T-helper 17 cell (primary cell): ENCODE data around the gene VN1R2. TPM values are rescaled to one million over a fixed set of nuclear protein-coding genes. Genes with fewer than 3 reads are reported as not detected.
"Not testable (repeated sequence)": the region's sequence is repeated elsewhere in the genome, so short reads cannot be mapped to it uniquely, and the experiment has no call there.

Experiments
- ATAC-seq: fragments of 150-1000 bp; cut with Tn5 transposase; 2 replicates; pipeline ENCODE4 v1.10.0; 2021; ENCODE audit warnings: mild to moderate bottlenecking, moderate library complexity
- DNase-seq, 3 donors: peaks; one replicate each; pipeline versions ENCODE4 v3.0.0 to v3.0.0-alpha.2; 2020 to 2021
- H3K9me3 ChIP-seq: one replicate; pipeline ENCODE4 v1.7.0; 2013; ENCODE audit warnings: low read length, mild to moderate bottlenecking; ENCODE audit not compliant: control insufficient read depth, poor library complexity, severe bottlenecking
- H3K27ac Mint-ChIP-seq: one replicate; pipeline ENCODE4 v1.8.0; 2022; ENCODE audit warnings: mild to moderate bottlenecking, moderate library complexity, mixed read lengths
- H3K27me3 Mint-ChIP-seq: one replicate; pipeline ENCODE4 v1.8.0; 2022; ENCODE audit warnings: mixed read lengths
- H3K36me3 Mint-ChIP-seq: one replicate; pipeline ENCODE4 v1.8.0; 2022; ENCODE audit warnings: low read depth, mixed read lengths
- H3K4me1 Mint-ChIP-seq: one replicate; pipeline ENCODE4 v1.8.0; 2022; ENCODE audit warnings: mild to moderate bottlenecking, mixed read lengths
- H3K4me3 Mint-ChIP-seq: one replicate; pipeline ENCODE4 v1.8.0; 2022; ENCODE audit warnings: mild to moderate bottlenecking, moderate library complexity, mixed read lengths
- total RNA-seq, 4 donors: library from RNA in 2 of 4; stranded (reverse) in 2 of 4; gene quantifications; one replicate each; pipeline ENCODE4 v1.2.3 and lab custom pipeline; 2022 to 2026

Gene VN1R2
- total RNA-seq, 2 donors from 2014 or later: not detected

DNA sequence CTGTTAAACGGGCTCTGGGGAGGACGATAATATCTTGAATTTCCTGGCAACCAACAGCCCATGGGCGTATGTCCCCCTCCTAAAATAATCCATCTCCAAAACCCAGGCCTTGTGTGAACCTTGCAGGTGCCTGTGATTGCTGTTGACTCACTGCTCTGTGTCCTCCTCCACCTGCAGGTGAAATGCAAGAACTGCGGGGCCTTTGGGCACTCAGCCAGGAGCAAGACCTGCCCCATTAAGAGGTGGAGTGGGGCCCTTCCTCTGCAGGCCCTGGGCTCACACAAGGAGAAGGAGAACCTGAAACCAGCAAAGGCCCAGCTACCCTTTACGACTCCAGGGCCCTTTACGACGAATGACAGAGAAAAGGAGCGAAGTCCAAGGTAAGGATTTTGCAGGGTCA is 23.9 kb downstream of the VN1R2 start:
- ATAC-seq, H3K4me3 Mint-ChIP-seq: not testable (repeated sequence)

DNA sequence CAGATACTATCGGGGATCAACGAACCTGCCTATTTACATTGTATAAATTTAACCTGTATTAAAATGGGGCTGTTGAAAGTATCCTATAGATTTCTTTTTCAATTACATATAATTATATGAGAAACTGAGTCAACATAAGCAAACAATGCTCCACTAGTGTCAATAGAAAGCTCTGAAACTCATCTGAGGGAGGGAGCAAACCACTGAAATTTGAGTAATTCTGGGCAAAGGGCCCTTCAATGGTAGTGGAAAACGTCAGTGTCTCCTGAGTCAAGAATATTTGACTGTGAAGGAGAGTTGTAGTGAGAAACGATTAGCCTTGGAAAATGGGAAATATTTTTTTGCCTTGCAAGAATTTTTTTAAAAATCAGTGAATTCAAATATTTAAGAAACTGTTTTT is 27.0 kb downstream of the VN1R2 start:
- ATAC-seq: no peak
- no peaks in the 10 kb centered on the region for H3K27me3 Mint-ChIP-seq
- H3K4me1 Mint-ChIP-seq: no peaks in the 10 kb centered on the region
- no peaks in the 10 kb centered on the region for H3K9me3 ChIP-seq
- H3K4me3 Mint-ChIP-seq: no peak overlapping the region
- H3K36me3 Mint-ChIP-seq: no peaks in the 10 kb centered on the region
- DNase-seq: no peak
- H3K27ac Mint-ChIP-seq: no peak overlapping the region

More for the DNA sequence above, 23.9 kb downstream of the VN1R2 start:
- not testable (repeated sequence) for H3K9me3 ChIP-seq, H3K27ac Mint-ChIP-seq, H3K27me3 Mint-ChIP-seq, H3K36me3 Mint-ChIP-seq, DNase-seq, H3K4me1 Mint-ChIP-seq

DNA sequence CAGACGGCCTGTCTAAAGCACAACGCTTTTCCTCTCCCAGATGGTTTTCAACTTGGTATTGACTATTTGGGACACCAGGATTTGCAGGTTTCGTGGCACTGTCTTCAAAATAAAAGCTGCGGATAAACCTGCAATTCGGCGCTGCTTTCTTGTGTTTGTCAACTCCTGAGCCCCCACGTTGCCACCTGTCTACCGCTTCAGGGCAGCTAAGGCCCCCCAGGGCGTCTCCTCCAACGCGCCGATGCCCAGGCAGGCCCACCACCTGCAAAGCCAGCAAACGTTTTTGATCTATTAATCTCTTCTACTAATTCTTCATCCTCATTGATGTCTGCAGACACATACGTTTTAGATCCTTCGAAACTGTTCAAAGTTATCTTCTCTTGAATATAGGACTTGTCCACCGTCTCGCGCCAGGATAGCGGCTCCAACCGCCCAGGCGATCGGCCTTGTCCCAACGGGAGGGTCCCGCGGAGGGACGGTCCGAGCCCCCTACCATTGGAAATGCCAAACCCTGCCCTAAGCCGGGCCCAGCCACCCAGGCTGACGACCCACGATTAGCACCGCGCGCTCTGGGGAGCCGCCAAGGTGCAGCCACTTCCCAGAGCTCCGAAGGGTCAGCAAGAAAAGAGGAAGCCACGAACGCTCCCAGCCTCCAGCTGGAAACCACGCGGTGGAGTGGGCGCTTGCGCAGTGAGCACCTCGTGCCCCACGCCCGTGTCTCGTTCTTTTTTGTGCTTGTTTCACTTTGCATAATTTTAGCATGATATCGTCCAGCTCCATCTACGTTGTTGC is 32.9 kb downstream of the VN1R2 start:
- peaks cover 5% of the 10 kb centered on the region for H3K9me3 ChIP-seq
- no peak overlapping the region for H3K27ac Mint-ChIP-seq
- H3K4me3 Mint-ChIP-seq: no peak overlapping the region
- H3K27me3 Mint-ChIP-seq: no peaks in the 10 kb centered on the region
- no peaks in the 10 kb centered on the region for H3K36me3 Mint-ChIP-seq
- DNase-seq (no peak), ATAC-seq (no peak)
- H3K4me1 Mint-ChIP-seq: no peaks in the 10 kb centered on the region

DNA sequence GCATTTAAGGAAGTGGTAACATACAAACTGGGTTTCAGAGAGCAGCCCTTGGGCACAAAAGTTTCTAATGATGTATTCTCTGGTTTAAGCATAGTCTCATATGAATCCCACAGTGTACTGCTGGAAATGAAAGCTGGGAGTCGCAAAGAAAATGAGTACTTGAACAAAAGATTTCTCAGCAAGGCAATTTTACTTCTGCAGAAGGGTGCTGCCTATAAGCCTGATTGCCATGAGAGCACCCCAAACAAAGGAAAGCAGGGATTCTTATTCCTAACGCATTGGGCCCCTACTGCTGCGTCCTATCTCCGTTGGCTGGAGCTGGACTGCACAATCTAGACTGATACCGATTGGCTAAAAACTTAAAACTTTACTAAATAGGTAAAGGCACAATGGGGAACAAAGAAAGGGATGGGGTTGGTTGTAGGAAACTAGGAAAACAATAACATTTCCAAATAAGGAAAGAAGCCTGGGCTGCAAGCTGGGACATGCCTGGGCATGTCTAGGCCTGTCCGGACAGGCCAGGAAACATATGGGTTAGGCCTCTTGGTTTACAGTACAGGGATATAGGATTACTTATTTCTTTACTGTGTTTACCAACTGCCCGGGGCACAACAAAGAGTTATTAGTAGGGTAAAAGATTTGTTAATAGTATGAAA is 36.8 kb downstream of the VN1R2 start:
- no peak overlapping the region for H3K4me3 Mint-ChIP-seq
- no peak for DNase-seq
- no peak for ATAC-seq
- no peaks in the 10 kb centered on the region for H3K27me3 Mint-ChIP-seq
- peaks cover 5% of the 10 kb centered on the region for H3K9me3 ChIP-seq
- H3K36me3 Mint-ChIP-seq: no peaks in the 10 kb centered on the region
- H3K27ac Mint-ChIP-seq: no peak overlapping the region
- no peaks in the 10 kb centered on the region for H3K4me1 Mint-ChIP-seq

DNA sequence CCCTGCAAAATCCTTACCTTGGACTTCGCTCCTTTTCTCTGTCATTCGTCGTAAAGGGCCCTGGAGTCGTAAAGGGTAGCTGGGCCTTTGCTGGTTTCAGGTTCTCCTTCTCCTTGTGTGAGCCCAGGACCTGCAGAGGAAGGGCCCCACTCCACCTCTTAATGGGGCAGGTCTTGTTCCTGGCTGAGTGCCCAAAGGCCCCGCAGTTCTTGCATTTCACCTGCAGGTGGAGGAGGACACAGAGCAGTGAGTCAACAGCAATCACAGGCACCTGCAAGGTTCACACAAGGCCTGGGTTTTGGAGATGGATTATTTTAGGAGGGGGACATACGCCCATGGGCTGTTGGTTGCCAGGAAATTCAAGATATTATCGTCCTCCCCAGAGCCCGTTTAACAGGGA is 43.2 kb downstream of the VN1R2 start:
- not testable (repeated sequence) for H3K4me3 Mint-ChIP-seq, H3K27ac Mint-ChIP-seq, DNase-seq, H3K36me3 Mint-ChIP-seq, H3K9me3 ChIP-seq, H3K4me1 Mint-ChIP-seq, ATAC-seq, H3K27me3 Mint-ChIP-seq

DNA sequence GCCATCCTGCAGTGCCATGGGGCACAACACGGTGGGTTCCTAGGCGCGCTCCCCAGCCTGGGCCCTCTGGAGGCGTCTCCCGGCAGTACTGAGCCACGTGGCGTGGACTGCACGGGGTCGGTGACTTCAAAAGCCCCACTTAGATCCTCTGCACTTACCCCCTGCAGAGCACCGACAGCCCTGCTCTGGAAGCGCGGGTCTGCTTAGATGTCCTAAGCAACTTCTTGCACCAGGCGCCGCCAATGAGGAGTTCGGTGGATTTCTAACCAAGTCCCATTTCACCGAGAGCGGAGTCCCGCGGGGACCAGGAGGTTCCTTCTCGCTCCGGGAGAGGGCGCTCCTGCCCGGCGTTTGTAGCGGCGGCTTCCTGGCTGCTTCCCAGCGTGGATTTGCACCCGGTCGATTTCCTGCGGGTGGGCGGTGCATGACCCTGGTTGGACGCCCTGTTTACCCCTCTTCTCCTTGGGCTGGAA is 50.3 kb downstream of the VN1R2 start:
- no peaks in the 10 kb centered on the region for H3K9me3 ChIP-seq
- Mint-ChIP-seq H3K4me1 (no peaks in the 10 kb centered on the region), H3K27me3 (peaks cover 7% of the 10 kb centered on the region), H3K4me3 (no peak overlapping the region), H3K27ac (no peak overlapping the region), H3K36me3 (no peaks in the 10 kb centered on the region)
- ATAC-seq (no peak), DNase-seq (no peak)

Other genes starting within 250 kb of the VN1R2 start
- not detected for gene ERVV-1, start 244.4 kb upstream of the VN1R2 start, total RNA-seq
- gene ERVV-2, start 213.6 kb upstream of the VN1R2 start, total RNA-seq: not detected
- 10 to 100 TPM; 31.2 to 34.1 TPM for gene ZNF160, start 154.9 kb upstream of the VN1R2 start, total RNA-seq
- under 1 TPM in 1 of 2 donors, not detected in 1; 0.62 TPM for gene ZNF415, start 125.4 kb upstream of the VN1R2 start, total RNA-seq
- gene ZNF347, start 99.2 kb upstream of the VN1R2 start, total RNA-seq: 1 to 10 TPM; 1.8 to 1.9 TPM
- gene ZNF665, start 64.9 kb upstream of the VN1R2 start, total RNA-seq: 1 to 10 TPM in 1 of 2 donors, under 1 TPM in 1; 0.78 to 2.4 TPM
- gene ZNF677, start 3.4 kb upstream of the VN1R2 start, total RNA-seq: 1 to 10 TPM in 1 of 2 donors, under 1 TPM in 1; 0.94 to 5.7 TPM
- gene VN1R4, start 9.4 kb downstream of the VN1R2 start, total RNA-seq: not detected
- 1 to 10 TPM; 6.5 to 6.9 TPM for gene ZNF845, start 75.5 kb downstream of the VN1R2 start, total RNA-seq
- 10 to 100 TPM; 11.1 to 14.3 TPM for gene ZNF525, start 107.4 kb downstream of the VN1R2 start, total RNA-seq
- gene ZNF765, start 136.9 kb downstream of the VN1R2 start, total RNA-seq: 1 to 10 TPM; 6.7 to 7.7 TPM
- gene ZNF761, start 173.7 kb downstream of the VN1R2 start, total RNA-seq: 1 to 10 TPM; 5.7 to 7.8 TPM
- 1 to 10 TPM; 1.3 to 3.6 TPM for gene ZNF813, start 209.4 kb downstream of the VN1R2 start, total RNA-seq